Activated CD4-positive, alpha-beta memory T cell treated with anti-CD3 and anti-CD28 coated beads, Interleukin-2, amount 10 ng/mL, durations not matched to agents 7 days and 5 days (primary cell): ENCODE measurements around the gene PCDHB6. TPM values are rescaled to one million over a fixed set of nuclear protein-coding genes. Genes with fewer than 3 reads are reported as not detected.
A peak's percentile ranks its signal among the peaks of the same experiment; 100 is the strongest.
"Not testable (repeated sequence)": the region's sequence is repeated elsewhere in the genome, so short reads cannot be mapped to it uniquely, and the experiment has no call there.

Source experiments
- CTCF ChIA-PET: fragments of 350-600 bp; sonication (Branson Sonifier 250); formaldehyde crosslinking; loops from one replicate; lab custom pipeline; 2021; ENCODE audit warnings: antibody characterized with exemption, inconsistent platforms; lab: Charles Lee
- POLR2A ChIA-PET: fragments of 350-600 bp; sonication (Branson Sonifier 250); formaldehyde crosslinking; loops from one replicate; lab custom pipeline; 2021; ENCODE audit warnings: antibody characterized with exemption; lab: Charles Lee
- DNase-seq: peaks from one replicate; pipeline ENCODE4 v3.0.0-alpha.2; 2020
- H3K27ac Mint-ChIP-seq: one replicate; pipeline ENCODE4 v1.8.0; 2021; ENCODE audit warnings: mild to moderate bottlenecking, mixed read lengths
- H3K27me3 Mint-ChIP-seq: one replicate; pipeline ENCODE4 v1.8.0; 2021; ENCODE audit warnings: mixed read lengths
- H3K36me3 Mint-ChIP-seq: one replicate; pipeline ENCODE4 v1.8.0; 2021; ENCODE audit warnings: low read depth, mixed read lengths
- H3K4me1 Mint-ChIP-seq: one replicate; pipeline ENCODE4 v1.8.0; 2021; ENCODE audit warnings: mixed read lengths
- H3K4me3 Mint-ChIP-seq: one replicate; pipeline ENCODE4 v1.8.0; 2021; ENCODE audit warnings: mild to moderate bottlenecking, mixed read lengths
- H3K9me3 Mint-ChIP-seq: one replicate; pipeline ENCODE4 v1.8.0; 2021; ENCODE audit warnings: mixed read lengths
- total RNA-seq, 2 experiments: library from RNA; stranded (reverse); gene quantifications; one replicate each; pipeline ENCODE4 v1.2.3, GENCODE V29; 2021

Gene PCDHB6
- total RNA-seq, 2 experiments from 2014 or later, result not detected

DNA sequence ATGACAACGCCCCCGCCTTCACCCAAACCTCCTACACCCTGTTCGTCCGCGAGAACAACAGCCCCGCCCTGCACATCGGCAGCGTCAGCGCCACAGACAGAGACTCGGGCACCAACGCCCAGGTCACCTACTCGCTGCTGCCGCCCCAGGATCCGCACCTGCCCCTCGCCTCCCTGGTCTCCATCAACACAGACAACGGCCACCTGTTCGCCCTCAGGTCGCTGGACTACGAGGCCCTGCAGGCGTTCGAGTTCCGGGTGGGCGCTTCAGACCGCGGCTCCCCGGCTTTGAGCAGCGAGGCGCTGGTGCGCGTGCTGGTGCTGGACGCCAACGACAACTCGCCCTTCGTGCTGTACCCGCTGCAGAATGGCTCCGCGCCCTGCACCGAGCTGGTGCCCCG is 29.5 kb downstream of the PCDHB6 start:
- CTCF ChIA-PET, result not testable (repeated sequence)

DNA sequence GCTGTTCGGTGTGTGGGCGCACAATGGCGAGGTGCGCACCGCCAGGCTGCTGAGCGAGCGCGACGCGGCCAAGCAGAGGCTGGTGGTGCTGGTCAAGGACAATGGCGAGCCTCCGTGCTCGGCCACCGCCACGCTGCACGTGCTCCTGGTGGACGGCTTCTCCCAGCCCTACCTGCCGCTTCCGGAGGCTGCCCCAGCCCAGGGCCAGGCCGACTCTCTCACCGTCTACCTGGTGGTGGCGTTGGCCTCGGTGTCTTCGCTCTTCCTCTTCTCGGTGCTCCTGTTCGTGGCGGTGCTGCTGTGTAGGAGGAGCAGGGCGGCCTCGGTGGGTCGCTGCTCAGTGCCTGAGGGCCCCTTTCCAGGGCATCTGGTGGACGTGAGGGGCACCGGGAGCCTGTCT is 30.0 kb downstream of the PCDHB6 start:
- POLR2A ChIA-PET, H3K4me1 Mint-ChIP-seq: not testable (repeated sequence)

More for the DNA sequence above, 29.5 kb downstream of the PCDHB6 start:
- H3K27me3 Mint-ChIP-seq, H3K4me1 Mint-ChIP-seq, H3K36me3 Mint-ChIP-seq, POLR2A ChIA-PET, H3K4me3 Mint-ChIP-seq, DNase-seq, H3K27ac Mint-ChIP-seq: not testable (repeated sequence)
- H3K9me3 Mint-ChIP-seq, result peaks cover 13% of the 10 kb centered on the region

DNA sequence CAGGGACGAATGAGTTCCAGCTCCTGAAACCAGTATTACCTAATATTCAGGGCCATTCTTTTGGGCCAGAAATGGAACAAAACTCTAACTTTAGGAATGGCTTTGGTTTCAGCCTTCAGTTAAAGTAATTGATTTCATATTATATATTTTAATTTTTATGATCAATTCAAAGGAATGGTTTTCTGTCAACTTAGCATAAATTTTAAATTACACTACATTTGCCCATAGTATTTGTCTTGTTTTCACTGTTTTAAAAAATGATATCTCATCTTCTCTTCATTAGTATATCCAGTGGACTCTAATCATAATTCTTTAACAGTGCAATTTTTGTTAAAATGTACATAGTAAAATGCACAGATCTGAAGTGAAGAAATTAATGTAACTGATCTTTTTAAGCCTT is 30.5 kb downstream of the PCDHB6 start:
- no peak overlapping the region for H3K4me3 Mint-ChIP-seq
- DNase-seq, result no peak
- H3K9me3 Mint-ChIP-seq, result peaks cover 11% of the 10 kb centered on the region
- no peaks in the 10 kb centered on the region for H3K4me1 Mint-ChIP-seq
- POLR2A ChIA-PET, result no interaction called here
- H3K36me3 Mint-ChIP-seq, result peaks cover 3% of the 10 kb centered on the region
- CTCF ChIA-PET, result no interaction called here
- H3K27me3 Mint-ChIP-seq, result no peaks in the 10 kb centered on the region
- no peak overlapping the region for H3K27ac Mint-ChIP-seq

More for the DNA sequence above, 30.0 kb downstream of the PCDHB6 start:
- CTCF ChIA-PET, H3K4me3 Mint-ChIP-seq, H3K27me3 Mint-ChIP-seq, DNase-seq, H3K36me3 Mint-ChIP-seq, H3K27ac Mint-ChIP-seq: not testable (repeated sequence)
- H3K9me3 Mint-ChIP-seq, result peaks cover 14% of the 10 kb centered on the region

DNA sequence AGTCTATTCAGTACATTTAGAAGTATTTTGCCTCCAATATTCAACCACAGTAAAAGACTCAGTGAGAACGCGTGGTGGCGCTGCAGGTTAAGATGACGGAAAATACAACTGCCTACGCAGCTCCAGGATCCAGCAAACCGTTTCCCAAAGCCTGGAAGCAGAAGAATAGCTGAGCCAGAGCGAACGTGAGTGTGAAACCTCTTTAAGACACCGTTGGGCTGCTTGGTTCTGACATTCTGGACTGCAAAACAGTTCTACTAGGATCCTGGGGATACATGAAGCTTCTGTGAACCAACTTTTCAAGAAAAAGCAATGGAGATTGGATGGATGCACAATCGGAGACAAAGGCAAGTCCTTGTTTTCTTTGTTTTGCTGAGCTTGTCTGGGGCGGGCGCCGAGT is 32.4 kb downstream of the PCDHB6 start, which contains the start of gene PCDHB16:
PCDHB16 (plus strand) TSS at position 140 of the 400 bp plus-strand sequence; CDS start at position 313, 173 bp downstream.
- H3K27me3 Mint-ChIP-seq, result no peaks in the 10 kb centered on the region
- ChIA-PET CTCF (interaction anchor here (1.3 kb wide), 1 partner anchor 32 kb away, joined by 3 read pairs; the partner anchor contains the start of gene PCDHB6), POLR2A (no interaction called here)
- peaks cover 2% of the 10 kb centered on the region for H3K4me1 Mint-ChIP-seq
- H3K9me3 Mint-ChIP-seq, result peaks cover 13% of the 10 kb centered on the region
- H3K36me3 Mint-ChIP-seq, result peaks cover 3% of the 10 kb centered on the region
- no peak within 1 kb of the TSS for H3K4me3 Mint-ChIP-seq
- no peak within 1 kb of the TSS for H3K27ac Mint-ChIP-seq
- no peak for DNase-seq

DNA sequence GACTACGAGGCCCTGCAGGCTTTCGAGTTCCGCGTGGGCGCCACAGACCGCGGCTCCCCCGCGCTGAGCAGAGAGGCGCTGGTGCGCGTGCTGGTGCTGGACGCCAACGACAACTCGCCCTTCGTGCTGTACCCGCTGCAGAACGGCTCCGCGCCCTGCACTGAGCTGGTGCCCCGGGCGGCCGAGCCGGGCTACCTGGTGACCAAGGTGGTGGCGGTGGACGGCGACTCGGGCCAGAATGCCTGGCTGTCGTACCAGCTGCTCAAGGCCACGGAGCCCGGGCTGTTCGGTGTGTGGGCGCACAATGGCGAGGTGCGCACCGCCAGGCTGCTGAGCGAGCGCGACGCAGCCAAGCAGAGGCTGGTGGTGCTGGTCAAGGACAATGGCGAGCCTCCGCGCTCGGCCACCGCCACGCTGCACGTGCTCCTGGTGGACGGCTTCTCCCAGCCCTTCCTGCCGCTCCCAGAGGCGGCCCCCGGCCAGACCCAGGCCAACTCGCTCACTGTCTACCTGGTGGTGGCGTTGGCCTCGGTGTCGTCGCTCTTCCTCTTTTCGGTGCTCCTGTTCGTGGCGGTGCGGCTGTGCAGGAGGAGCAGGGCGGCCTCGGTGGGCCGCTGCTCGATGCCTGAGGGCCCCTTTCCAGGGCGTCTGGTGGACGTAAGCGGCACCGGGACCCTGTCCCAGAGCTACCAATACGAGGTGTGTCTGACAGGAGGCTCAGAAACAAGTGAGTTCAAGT is 34.4 kb downstream of the PCDHB6 start:
- H3K27me3 Mint-ChIP-seq, CTCF ChIA-PET, DNase-seq, H3K4me1 Mint-ChIP-seq, H3K4me3 Mint-ChIP-seq, H3K36me3 Mint-ChIP-seq, H3K27ac Mint-ChIP-seq, POLR2A ChIA-PET: not testable (repeated sequence)
- peaks cover 16% of the 10 kb centered on the region for H3K9me3 Mint-ChIP-seq

DNA sequence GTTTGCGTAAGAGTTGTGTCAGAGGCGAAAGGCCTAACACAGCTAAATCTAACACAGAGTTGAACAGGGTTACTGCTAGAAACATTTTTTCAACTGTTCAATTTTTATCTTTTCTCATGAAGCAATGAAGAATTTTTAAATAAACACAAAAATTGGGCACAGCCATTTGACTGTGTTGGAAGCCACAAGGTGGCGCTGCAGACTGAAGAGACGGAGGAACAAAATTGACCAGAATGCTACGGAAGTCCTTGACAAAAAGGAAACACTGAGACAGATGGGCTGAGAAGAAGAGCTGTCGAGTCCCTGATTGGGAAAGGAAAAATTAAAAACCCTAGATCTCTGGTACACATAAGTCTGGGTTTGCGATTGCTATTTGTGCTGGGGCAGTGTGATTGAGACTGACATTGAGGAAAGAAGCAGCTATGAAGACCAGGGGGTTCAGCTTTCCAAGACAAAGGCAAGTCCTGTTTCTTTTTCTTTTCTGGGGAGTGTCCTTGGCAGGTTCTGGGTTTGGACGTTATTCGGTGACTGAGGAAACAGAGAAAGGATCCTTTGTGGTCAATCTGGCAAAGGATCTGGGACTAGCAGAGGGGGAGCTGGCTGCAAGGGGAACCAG is 37.1 kb downstream of the PCDHB6 start, which contains the start of gene PCDHB9:
PCDHB9 (plus strand) TSS at position 265 of the 616 bp plus-strand sequence; CDS start at position 423, 158 bp downstream.
- Mint-ChIP-seq H3K4me1 (peaks cover 2% of the 10 kb centered on the region), H3K27me3 (peaks cover 8% of the 10 kb centered on the region)

DNA sequence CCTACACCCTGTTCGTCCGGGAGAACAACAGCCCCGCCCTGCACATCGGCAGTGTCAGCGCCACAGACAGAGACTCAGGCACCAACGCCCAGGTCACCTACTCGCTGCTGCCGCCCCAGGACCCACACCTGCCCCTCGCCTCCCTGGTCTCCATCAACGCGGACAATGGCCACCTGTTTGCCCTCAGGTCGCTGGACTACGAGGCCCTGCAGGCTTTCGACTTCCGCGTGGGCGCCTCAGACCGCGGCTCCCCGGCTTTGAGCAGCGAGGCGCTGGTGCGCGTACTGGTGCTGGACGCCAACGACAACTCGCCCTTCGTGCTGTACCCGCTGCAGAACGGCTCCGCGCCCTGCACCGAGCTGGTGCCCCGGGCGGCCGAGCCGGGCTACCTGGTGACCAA is 38.8 kb downstream of the PCDHB6 start:
- POLR2A ChIA-PET, result not testable (repeated sequence)

More for the DNA sequence above, 37.1 kb downstream of the PCDHB6 start, which contains the start of gene PCDHB9:
- Mint-ChIP-seq H3K27ac (no peak within 1 kb of the TSS), H3K36me3 (peaks cover 5% of the 10 kb centered on the region), H3K4me3 (no peak within 1 kb of the TSS), H3K9me3 (peaks cover 18% of the 10 kb centered on the region)
- peak; percentile 27 for DNase-seq
- ChIA-PET CTCF (interaction anchor here (1.7 kb wide), 1 partner anchor 10 kb away, joined by 4 read pairs; no protein-coding TSS in a partner anchor), POLR2A (no interaction called here)

DNA sequence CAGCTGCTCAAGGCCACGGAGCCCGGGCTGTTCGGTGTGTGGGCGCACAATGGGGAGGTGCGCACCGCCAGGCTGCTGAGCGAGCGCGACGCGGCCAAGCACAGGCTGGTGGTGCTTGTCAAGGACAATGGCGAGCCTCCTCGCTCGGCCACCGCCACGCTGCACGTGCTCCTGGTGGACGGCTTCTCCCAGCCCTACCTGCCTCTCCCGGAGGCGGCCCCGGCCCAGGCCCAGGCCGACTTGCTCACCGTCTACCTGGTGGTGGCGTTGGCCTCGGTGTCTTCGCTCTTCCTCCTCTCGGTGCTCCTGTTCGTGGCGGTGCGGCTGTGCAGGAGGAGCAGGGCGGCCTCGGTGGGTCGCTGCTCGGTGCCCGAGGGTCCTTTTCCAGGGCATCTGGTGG is 39.3 kb downstream of the PCDHB6 start:
- H3K27me3 Mint-ChIP-seq, H3K4me3 Mint-ChIP-seq: not testable (repeated sequence)
- H3K9me3 Mint-ChIP-seq, result peaks cover 20% of the 10 kb centered on the region

More for the DNA sequence above, 38.8 kb downstream of the PCDHB6 start:
- H3K4me1 Mint-ChIP-seq, H3K27me3 Mint-ChIP-seq, H3K36me3 Mint-ChIP-seq, H3K27ac Mint-ChIP-seq, DNase-seq, CTCF ChIA-PET, H3K4me3 Mint-ChIP-seq: not testable (repeated sequence)
- H3K9me3 Mint-ChIP-seq, result peaks cover 20% of the 10 kb centered on the region

DNA sequence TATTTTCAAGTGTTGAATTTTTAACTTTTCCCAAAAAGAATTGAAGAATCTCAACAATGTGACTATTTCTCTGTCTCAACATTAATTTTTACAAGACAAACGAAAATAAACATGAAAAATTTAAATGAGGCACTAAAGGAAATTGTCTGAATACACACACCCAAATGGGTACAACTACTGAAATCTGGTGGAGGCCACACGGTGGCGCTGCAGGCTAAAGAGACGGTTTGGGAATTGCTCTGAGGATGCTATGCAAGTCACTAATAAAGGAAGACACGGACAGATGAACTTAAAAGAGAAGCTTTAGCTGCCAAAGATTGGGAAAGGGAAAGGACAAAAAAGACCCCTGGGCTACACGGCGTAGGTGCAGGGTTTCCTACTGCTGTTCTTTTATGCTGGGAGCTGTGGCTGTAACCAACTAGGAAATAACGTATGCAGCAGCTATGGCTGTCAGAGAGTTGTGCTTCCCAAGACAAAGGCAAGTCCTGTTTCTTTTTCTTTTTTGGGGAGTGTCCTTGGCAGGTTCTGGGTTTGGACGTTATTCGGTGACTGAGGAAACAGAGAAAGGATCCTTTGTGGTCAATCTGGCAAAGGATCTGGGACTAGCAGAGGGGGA is 42.4 kb downstream of the PCDHB6 start, which contains the start of gene PCDHB10:
PCDHB10 (plus strand) TSS at position 244 of the 616 bp plus-strand sequence; CDS start at position 444, 200 bp downstream.
- Mint-ChIP-seq H3K27me3 (peaks cover 10% of the 10 kb centered on the region), H3K4me3 (no peak within 1 kb of the TSS), H3K4me1 (no peaks in the 10 kb centered on the region), H3K27ac (no peak within 1 kb of the TSS), H3K9me3 (peaks cover 21% of the 10 kb centered on the region), H3K36me3 (peaks cover 3% of the 10 kb centered on the region)
- ChIA-PET CTCF (interaction anchor here (1.2 kb wide), 1 partner anchor 15 kb away, joined by 3 read pairs; the partner anchor contains the start of gene PCDHB8), POLR2A (no interaction called here)
- DNase-seq, result peak; percentile 29

More for the DNA sequence above, 39.3 kb downstream of the PCDHB6 start:
- CTCF ChIA-PET, H3K27ac Mint-ChIP-seq, POLR2A ChIA-PET, H3K4me1 Mint-ChIP-seq, DNase-seq, H3K36me3 Mint-ChIP-seq: not testable (repeated sequence)

DNA sequence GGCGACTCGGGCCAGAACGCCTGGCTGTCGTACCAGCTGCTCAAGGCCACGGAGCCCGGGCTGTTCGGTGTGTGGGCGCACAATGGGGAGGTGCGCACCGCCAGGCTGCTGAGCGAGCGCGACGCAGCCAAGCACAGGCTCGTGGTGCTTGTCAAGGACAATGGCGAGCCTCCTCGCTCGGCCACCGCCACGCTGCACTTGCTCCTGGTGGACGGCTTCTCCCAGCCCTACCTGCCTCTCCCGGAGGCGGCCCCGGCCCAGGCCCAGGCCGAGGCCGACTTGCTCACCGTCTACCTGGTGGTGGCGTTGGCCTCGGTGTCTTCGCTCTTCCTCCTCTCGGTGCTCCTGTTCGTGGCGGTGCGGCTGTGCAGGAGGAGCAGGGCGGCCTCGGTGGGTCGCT is 44.5 kb downstream of the PCDHB6 start:
- H3K27ac Mint-ChIP-seq, H3K36me3 Mint-ChIP-seq, POLR2A ChIA-PET, CTCF ChIA-PET, H3K27me3 Mint-ChIP-seq, DNase-seq, H3K4me1 Mint-ChIP-seq, H3K4me3 Mint-ChIP-seq: not testable (repeated sequence)
- peaks cover 18% of the 10 kb centered on the region for H3K9me3 Mint-ChIP-seq

DNA sequence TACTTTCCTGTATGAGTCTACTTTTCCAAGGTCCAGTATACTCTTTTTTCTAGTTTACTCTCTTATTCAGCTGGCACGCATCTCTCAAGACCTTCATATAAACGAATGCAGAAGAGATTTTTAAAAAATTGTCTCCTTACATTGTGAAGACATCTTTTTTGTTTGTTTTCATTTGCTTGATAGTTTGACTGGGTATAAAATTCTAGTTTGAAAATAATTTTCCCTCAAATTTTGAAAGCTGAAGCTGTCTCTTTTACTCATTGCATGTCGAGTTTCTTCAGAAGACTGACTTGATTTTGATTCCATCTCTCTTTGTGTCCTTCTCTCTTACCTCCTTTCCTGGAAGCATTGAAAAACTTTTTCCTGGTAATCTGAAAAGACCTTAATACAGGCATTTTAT is 46.5 kb downstream of the PCDHB6 start:
- CTCF ChIA-PET, result interaction anchor here (1.5 kb wide), 1 partner anchor 10 kb away, joined by 4 read pairs; the partner anchor contains the start of gene PCDHB9

DNA sequence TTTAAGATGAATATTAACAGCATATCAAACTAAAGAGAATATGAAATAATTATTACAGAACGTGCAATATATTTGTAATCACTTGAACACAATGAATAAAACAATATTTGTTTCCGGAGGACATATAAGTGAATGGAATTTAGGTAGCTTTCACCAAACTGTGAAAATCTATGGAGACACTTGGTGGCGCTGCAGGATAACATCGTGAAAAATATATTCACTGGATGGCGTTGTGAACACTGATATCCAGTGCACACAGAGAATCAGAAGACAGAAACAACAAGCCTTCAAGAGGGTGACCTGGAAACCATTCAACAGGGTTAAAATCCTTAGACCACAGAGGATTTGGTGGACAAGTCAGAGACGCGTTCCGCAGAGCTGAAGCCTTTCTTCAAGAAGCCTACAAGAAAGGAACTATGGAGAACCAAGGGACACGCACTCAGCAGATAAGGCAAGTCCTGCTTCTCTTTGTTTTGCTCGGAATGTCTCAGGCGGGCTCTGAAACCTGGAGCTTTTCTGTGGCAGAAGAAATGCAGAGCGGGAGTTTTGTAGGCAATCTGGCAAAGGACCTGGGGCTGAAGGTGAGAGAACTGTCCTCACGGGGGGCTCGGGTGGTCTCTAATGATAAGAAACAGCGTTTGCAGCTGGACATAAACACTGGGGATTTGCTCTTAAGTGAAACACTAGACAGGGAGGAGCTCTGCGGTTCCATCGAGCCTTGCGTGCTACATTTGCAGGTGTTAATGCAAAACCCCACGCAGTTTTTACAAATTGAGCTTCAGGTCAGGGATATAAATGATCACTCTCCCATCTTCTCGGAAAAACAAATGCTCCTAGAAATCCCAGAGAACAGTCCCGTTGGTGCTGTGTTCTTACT is 49.7 kb downstream of the PCDHB6 start, which contains the start of gene PCDHB11:
PCDHB11 (plus strand) TSS at position 269 of the 877 bp plus-strand sequence; CDS start at position 417, 148 bp downstream.
- CTCF ChIA-PET, result interaction anchor here (1.0 kb wide), 1 partner anchor 218 kb away, joined by 3 read pairs; the partner anchor contains the start of gene PCDHGB7
- peaks cover 2% of the 10 kb centered on the region for H3K36me3 Mint-ChIP-seq
- no peak within 1 kb of the TSS for H3K4me3 Mint-ChIP-seq
- peaks cover 14% of the 10 kb centered on the region for H3K9me3 Mint-ChIP-seq
- DNase-seq, result no peak
- H3K27ac Mint-ChIP-seq, result no peak within 1 kb of the TSS
- H3K27me3 Mint-ChIP-seq, result no peaks in the 10 kb centered on the region
- POLR2A ChIA-PET, result no interaction called here
- no peaks in the 10 kb centered on the region for H3K4me1 Mint-ChIP-seq

More for the DNA sequence above, 46.5 kb downstream of the PCDHB6 start:
- H3K36me3 Mint-ChIP-seq, result no peaks in the 10 kb centered on the region
- peaks cover 22% of the 10 kb centered on the region for H3K9me3 Mint-ChIP-seq
- no peak for DNase-seq
- no peaks in the 10 kb centered on the region for H3K4me1 Mint-ChIP-seq
- peaks cover 7% of the 10 kb centered on the region for H3K27me3 Mint-ChIP-seq
- H3K4me3 Mint-ChIP-seq, result no peak overlapping the region
- POLR2A ChIA-PET, result no interaction called here
- H3K27ac Mint-ChIP-seq, result no peak overlapping the region
